Gastroesophageal sphincter (tissue), 4 donors: ENCODE data around the gene NT5DC1. TPM values are rescaled to one million over a fixed set of nuclear protein-coding genes. Genes with fewer than 3 reads are reported as not detected.
A peak's percentile ranks its signal among the peaks of the same experiment; 100 is the strongest.

ENCODE experiments used
- ATAC-seq: fragments of 150-250 bp; one replicate; pipeline ENCODE4 v1.9.1; 2016; ENCODE audit warnings: mild to moderate bottlenecking, moderate library complexity
- H3K27ac ChIP-seq, 4 donors: fragments of 200-600 bp; sonication (generic) in 3 of 4; 1 replicate in 3 of 4; 2 replicates in 1 of 4; pipeline ENCODE4 v1.5.1; 2016 to 2019
- H3K27me3 ChIP-seq: fragments of 200-600 bp; sonication (generic); one replicate; pipeline ENCODE4 v1.5.1; 2019
- H3K36me3 ChIP-seq, 2 donors: fragments of 200-600 bp; sonication (generic); one replicate each; pipeline ENCODE4 v1.5.1; 2019; ENCODE audit warnings: control low read depth in 1 of 2
- H3K4me1 ChIP-seq, 3 donors: fragments of 200-600 bp; sonication (generic); 1 replicate in 2 of 3; 2 replicates in 1 of 3; pipeline ENCODE4 v1.5.1; 2016 to 2019; ENCODE audit warnings: control low read depth in 2 of 3
- H3K4me3 ChIP-seq, 2 donors: fragments of 200-600 bp; sonication (generic); one replicate each; pipeline ENCODE4 v1.5.1; 2019; ENCODE audit warnings: mild to moderate bottlenecking in 1 of 2, moderate library complexity in 1 of 2
- H3K9me3 ChIP-seq, 3 donors: fragments of 200-600 bp; sonication (generic); one replicate each; pipeline ENCODE4 v1.5.1; 2017 to 2019; ENCODE audit warnings: control low read depth in 2 of 3
- EP300 ChIP-seq: sonication (generic); formaldehyde crosslinking; IDR thresholded peaks from one replicate; pipeline ENCODE4 v1.6.1; 2017; ENCODE audit warnings: antibody characterized with exemption, mild to moderate bottlenecking
- POLR2A ChIP-seq, 2 donors: fragments of 450-650 bp; IDR thresholded peaks; one replicate each; pipeline ENCODE4 v1.6.1; 2017; ENCODE audit warnings: antibody characterized with exemption in 2 of 2, mild to moderate bottlenecking in 2 of 2, moderate library complexity in 1 of 2
- POLR2AphosphoS5 ChIP-seq: sonication (generic); formaldehyde crosslinking; IDR thresholded peaks from one replicate; pipeline ENCODE4 v1.6.1; 2017; ENCODE audit warnings: antibody characterized with exemption
- WGBS, 2 donors: methylation state at CpG; one replicate each; pipeline ENCODE4 v1.1.5; 2018; ENCODE audit warnings: low coverage in 1 of 2; 5-methylcytosine and 5-hydroxymethylcytosine counted together
- total RNA-seq, 4 donors: library from RNA; depleted of rRNA; stranded (reverse); fragments of >200 nt; gene quantifications; one replicate each; pipeline ENCODE4 v1.1.0, GENCODE V29; 2016
- TF ChIP-seq, protein P1 (sequence below), 4 experiments: fragments of 200-600 bp in 2 of 4; fragments of 450-650 bp in 2 of 4; sonication (generic) in 1 of 4; IDR thresholded peaks; one replicate each; pipeline ENCODE4 v1.5.1; 2017 to 2019; ENCODE audit warnings: antibody characterized with exemption in 4 of 4, mild to moderate bottlenecking in 2 of 4, moderate library complexity in 2 of 4

Gene NT5DC1
- total RNA-seq, 4 donors from 2014 or later, result 7.1 to 17.4 (median 12.6) TPM

DNA sequence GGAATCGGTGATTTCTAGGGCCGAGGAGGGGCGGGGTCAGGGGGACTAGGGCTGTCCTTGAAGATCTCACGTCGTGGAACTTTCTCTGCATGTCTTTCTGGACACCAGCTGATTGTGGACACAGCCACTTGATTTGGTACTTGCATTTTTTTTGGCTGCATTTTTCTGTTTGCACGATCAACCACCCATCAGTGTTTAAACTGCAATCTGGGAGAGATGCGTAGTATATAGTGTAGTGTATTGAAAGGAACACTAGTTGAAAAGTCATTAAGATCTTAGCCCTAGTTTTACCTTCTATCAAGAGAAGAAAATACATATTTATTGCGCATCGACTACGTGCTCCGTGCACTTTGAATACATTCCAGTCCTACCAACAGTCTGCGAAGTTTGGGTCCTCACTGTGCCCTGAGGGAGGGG, 657 bp downstream of the NT5DC1 start:
- Histone ChIP-seq H3K4me3 (peak overlapping the region; percentile 76 to 81), H3K27ac (peak overlapping the region; percentile 91 to 96 (median 92)), H3K9me3 (peaks cover 0 to 5% (median 0%) of the 10 kb centered on the region in 3 donors), H3K4me1 (peaks cover 0 to 51% (median 3%) of the 10 kb centered on the region in 3 donors), H3K27me3 (no peaks in the 10 kb centered on the region), H3K36me3 (no peaks in the 10 kb centered on the region)
- TF ChIP-seq POLR2AphosphoS5, result no peak
- TF ChIP-seq, protein P1, sequence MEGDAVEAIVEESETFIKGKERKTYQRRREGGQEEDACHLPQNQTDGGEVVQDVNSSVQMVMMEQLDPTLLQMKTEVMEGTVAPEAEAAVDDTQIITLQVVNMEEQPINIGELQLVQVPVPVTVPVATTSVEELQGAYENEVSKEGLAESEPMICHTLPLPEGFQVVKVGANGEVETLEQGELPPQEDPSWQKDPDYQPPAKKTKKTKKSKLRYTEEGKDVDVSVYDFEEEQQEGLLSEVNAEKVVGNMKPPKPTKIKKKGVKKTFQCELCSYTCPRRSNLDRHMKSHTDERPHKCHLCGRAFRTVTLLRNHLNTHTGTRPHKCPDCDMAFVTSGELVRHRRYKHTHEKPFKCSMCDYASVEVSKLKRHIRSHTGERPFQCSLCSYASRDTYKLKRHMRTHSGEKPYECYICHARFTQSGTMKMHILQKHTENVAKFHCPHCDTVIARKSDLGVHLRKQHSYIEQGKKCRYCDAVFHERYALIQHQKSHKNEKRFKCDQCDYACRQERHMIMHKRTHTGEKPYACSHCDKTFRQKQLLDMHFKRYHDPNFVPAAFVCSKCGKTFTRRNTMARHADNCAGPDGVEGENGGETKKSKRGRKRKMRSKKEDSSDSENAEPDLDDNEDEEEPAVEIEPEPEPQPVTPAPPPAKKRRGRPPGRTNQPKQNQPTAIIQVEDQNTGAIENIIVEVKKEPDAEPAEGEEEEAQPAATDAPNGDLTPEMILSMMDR (IDR thresholded peaks at IDR 0.05), result no peak
- TF ChIP-seq POLR2A (IDR thresholded peaks at IDR 0.05), result no peak
- TF ChIP-seq EP300, result no peak
- WGBS, 2 donors, result 3 to 4% methylated on average over 10 to 12 of the region's 12 CpGs
- ATAC-seq, result no peak

GRCh38 chr6:116101790-116102189, 1.1 kb downstream of the NT5DC1 start:
- no peak for ATAC-seq
- WGBS, 2 donors, result 20 to 70% methylated on average over 1 to 2 of the region's 2 CpGs
- Histone ChIP-seq H3K36me3 (no peaks in the 10 kb centered on the region), H3K27me3 (no peaks in the 10 kb centered on the region), H3K9me3 (peaks cover 0 to under 1% (median 0%) of the 10 kb centered on the region in 3 donors), H3K4me1 (peaks cover 0 to 51% (median 3%) of the 10 kb centered on the region in 3 donors), H3K27ac (peak overlapping the region; percentile 91 to 96 (median 92)), H3K4me3 (peak overlapping the region; percentile 76 to 81)
- no peak for TF ChIP-seq POLR2A (IDR thresholded peaks at IDR 0.05)
- no peak for TF ChIP-seq POLR2AphosphoS5
- TF ChIP-seq, protein P1 (IDR thresholded peaks at IDR 0.05), result no peak
- TF ChIP-seq EP300, result no peak

- H3K36me3 ChIP-seq, result no peaks in the 10 kb centered on the region
- no peak overlapping the region for H3K4me3 ChIP-seq
- H3K4me1 ChIP-seq, result peaks cover 0 to 51% (median 3%) of the 10 kb centered on the region in 3 donors
- H3K27me3 ChIP-seq, result no peaks in the 10 kb centered on the region
- no peak for TF ChIP-seq POLR2AphosphoS5
- TF ChIP-seq POLR2A (IDR thresholded peaks at IDR 0.05), result no peak
- TF ChIP-seq EP300, result no peak
- TF ChIP-seq, protein P1 (IDR thresholded peaks at IDR 0.05), result no peak
- WGBS, 2 donors, result 78 to 95% methylated on average over 4 of the region's 4 CpGs
- ATAC-seq, result no peak
- no peak overlapping the region for H3K27ac ChIP-seq
- H3K9me3 ChIP-seq, result no peaks in the 10 kb centered on the region
Observed at GRCh38 chr6:116102873-116103272, 2.2 kb downstream of the NT5DC1 start.

DNA sequence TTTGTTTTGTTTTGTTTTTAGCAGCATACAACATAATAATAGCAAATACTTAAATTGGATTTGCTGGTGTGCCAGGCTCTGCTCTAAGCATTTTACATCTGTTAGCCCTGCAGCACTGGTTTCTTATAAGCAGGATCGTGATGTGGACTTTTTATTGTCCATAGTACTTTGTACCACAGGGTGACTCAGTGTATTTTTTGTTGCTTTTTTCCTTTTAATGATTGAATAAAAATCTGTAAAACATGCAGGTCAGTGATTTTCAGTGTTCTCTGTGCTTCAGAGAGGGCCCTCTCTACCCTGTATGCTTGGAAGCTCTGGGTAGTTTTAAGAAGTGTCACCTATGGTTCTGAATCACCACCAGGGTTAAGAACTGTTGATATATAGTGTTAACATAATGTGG, 4.0 kb downstream of the NT5DC1 start:
- H3K27ac ChIP-seq, result no peak overlapping the region
- WGBS, 2 donors, result 100% methylated on average over 1 of the region's 1 CpG

GRCh38 chr6:116105247-116105646, 4.6 kb downstream of the NT5DC1 start:
- 83 to 95% methylated on average over 2 of the region's 3 CpGs for WGBS, 2 donors
- Histone ChIP-seq H3K36me3 (peaks cover 0 to 20% of the 10 kb centered on the region in 2 donors), H3K4me1 (peaks cover 0 to 44% (median 3%) of the 10 kb centered on the region in 3 donors), H3K27me3 (no peaks in the 10 kb centered on the region), H3K9me3 (no peaks in the 10 kb centered on the region), H3K4me3 (no peak overlapping the region), H3K27ac (no peak overlapping the region)
- no peak for TF ChIP-seq POLR2A (IDR thresholded peaks at IDR 0.05)
- TF ChIP-seq POLR2AphosphoS5, result no peak
- TF ChIP-seq EP300, result no peak
- TF ChIP-seq, protein P1 (IDR thresholded peaks at IDR 0.05), result no peak
- ATAC-seq, result no peak

More for the DNA sequence above, 4.0 kb downstream of the NT5DC1 start:
- Histone ChIP-seq H3K36me3 (peaks cover 0 to 14% of the 10 kb centered on the region in 2 donors), H3K4me1 (peaks cover 0 to 50% (median 3%) of the 10 kb centered on the region in 3 donors), H3K4me3 (no peak overlapping the region), H3K27me3 (no peaks in the 10 kb centered on the region), H3K9me3 (no peaks in the 10 kb centered on the region)
- ATAC-seq, result no peak
- TF ChIP-seq POLR2A (IDR thresholded peaks at IDR 0.05) (no peak), POLR2AphosphoS5 (no peak), EP300 (no peak)
- TF ChIP-seq, protein P1 (IDR thresholded peaks at IDR 0.05), result no peak
